ENCODE results near the gene MID2. TPM values are rescaled to one million over a fixed set of nuclear protein-coding genes. Genes with fewer than 3 reads are reported as not detected.

Gene MID2
- total and polyA plus RNA-seq, 4 donors: 2.4 to 44.1 (median 10.4) TPM

DNA sequence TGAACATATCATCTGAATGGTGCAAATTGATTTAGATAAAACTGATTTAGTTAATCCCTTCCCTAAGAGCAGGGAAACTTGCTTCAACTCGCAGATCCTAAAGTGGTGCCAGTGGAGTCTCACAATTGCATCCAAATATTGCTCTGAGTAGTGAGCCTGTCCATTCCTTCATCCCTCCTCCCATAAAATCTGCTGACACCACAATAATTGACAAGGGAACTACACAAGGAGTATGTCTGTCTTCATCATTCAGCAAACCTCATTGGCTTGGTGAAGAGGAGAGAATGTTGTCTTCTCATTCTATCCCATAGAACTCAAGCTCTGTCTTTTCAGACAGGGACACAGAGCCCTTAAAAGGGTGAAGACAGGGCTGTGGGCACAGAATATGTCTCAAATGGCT lies 4.2 kb downstream of the MID2 start:
- WGBS, 2 donors: 68 to 85% methylated on average over 1 of the region's 1 CpG
- H3K27me3 ChIP-seq (ENCODE audit: control insufficient read depth in 3 of 3, insufficient read depth in 3 of 3, low read length in 2 of 3): peaks cover 0 to 24% (median 4%) of the 10 kb centered on the region in 3 donors
- DNase-seq: no peak
- H3K4me1 ChIP-seq (ENCODE audit: control insufficient read depth in 5 of 5, insufficient read depth in 5 of 5, low read length in 5 of 5): peaks cover 0 to 6% (median 0%) of the 10 kb centered on the region in 5 donors
- ATAC-seq (ENCODE audit: insufficient read depth, low FRiP score): no peak
- peaks cover 0 to 3% (median 0%) of the 10 kb centered on the region in 4 donors for H3K9me3 ChIP-seq (ENCODE audit: control insufficient read depth in 4 of 4, insufficient read depth in 3 of 4, low read length in 3 of 4)
- TF ChIP-seq, protein P1, sequence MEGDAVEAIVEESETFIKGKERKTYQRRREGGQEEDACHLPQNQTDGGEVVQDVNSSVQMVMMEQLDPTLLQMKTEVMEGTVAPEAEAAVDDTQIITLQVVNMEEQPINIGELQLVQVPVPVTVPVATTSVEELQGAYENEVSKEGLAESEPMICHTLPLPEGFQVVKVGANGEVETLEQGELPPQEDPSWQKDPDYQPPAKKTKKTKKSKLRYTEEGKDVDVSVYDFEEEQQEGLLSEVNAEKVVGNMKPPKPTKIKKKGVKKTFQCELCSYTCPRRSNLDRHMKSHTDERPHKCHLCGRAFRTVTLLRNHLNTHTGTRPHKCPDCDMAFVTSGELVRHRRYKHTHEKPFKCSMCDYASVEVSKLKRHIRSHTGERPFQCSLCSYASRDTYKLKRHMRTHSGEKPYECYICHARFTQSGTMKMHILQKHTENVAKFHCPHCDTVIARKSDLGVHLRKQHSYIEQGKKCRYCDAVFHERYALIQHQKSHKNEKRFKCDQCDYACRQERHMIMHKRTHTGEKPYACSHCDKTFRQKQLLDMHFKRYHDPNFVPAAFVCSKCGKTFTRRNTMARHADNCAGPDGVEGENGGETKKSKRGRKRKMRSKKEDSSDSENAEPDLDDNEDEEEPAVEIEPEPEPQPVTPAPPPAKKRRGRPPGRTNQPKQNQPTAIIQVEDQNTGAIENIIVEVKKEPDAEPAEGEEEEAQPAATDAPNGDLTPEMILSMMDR (IDR thresholded peaks at IDR 0.05; ENCODE audit: control extremely low read depth, extremely low read depth): no peak
- H3K4me3 ChIP-seq: no peak overlapping the region
- H3K36me3 ChIP-seq (ENCODE audit: control insufficient read depth in 4 of 4, insufficient read depth in 4 of 4, low read length in 4 of 4): no peaks in the 10 kb centered on the region
- no peak overlapping the region for H3K9ac ChIP-seq (ENCODE audit: insufficient read depth in 1 of 2, low read length in 2 of 2)
- H3K27ac ChIP-seq (ENCODE audit: low read depth in 1 of 2, low read length in 1 of 2): no peak overlapping the region

- Histone ChIP-seq H3K9ac (ENCODE audit: insufficient read depth in 1 of 2, low read length in 2 of 2) (no peak overlapping the region), H3K4me1 (ENCODE audit: control insufficient read depth in 5 of 5, insufficient read depth in 5 of 5, low read length in 5 of 5) (peaks cover 0 to 6% (median 0%) of the 10 kb centered on the region in 5 donors), H3K27me3 (ENCODE audit: control insufficient read depth in 3 of 3, insufficient read depth in 3 of 3, low read length in 2 of 3) (peaks cover 0 to 24% (median 4%) of the 10 kb centered on the region in 3 donors), H3K36me3 (ENCODE audit: control insufficient read depth in 4 of 4, insufficient read depth in 4 of 4, low read length in 4 of 4) (no peaks in the 10 kb centered on the region), H3K4me3 (no peak overlapping the region), H3K27ac (ENCODE audit: low read depth in 1 of 2, low read length in 1 of 2) (no peak overlapping the region), H3K9me3 (ENCODE audit: control insufficient read depth in 4 of 4, insufficient read depth in 3 of 4, low read length in 3 of 4) (peaks cover 0 to under 1% (median 0%) of the 10 kb centered on the region in 4 donors)
- DNase-seq: no peak
- ATAC-seq (ENCODE audit: insufficient read depth, low FRiP score): no peak
- WGBS, 2 donors: 66 to 82% methylated on average over 7 of the region's 7 CpGs
- TF ChIP-seq, protein P1 (IDR thresholded peaks at IDR 0.05; ENCODE audit: control extremely low read depth, extremely low read depth): no peak
Measured at GRCh38 chrX:107831071-107831730, 5.5 kb downstream of the MID2 start.

- Histone ChIP-seq H3K4me1 (ENCODE audit: control insufficient read depth in 5 of 5, insufficient read depth in 5 of 5, low read length in 5 of 5) (no peaks in the 10 kb centered on the region), H3K27me3 (ENCODE audit: control insufficient read depth in 3 of 3, insufficient read depth in 3 of 3, low read length in 2 of 3) (peaks cover 0 to 36% (median 9%) of the 10 kb centered on the region in 3 donors), H3K9me3 (ENCODE audit: control insufficient read depth in 4 of 4, insufficient read depth in 3 of 4, low read length in 3 of 4) (no peaks in the 10 kb centered on the region), H3K4me3 (no peak overlapping the region), H3K9ac (ENCODE audit: insufficient read depth in 1 of 2, low read length in 2 of 2) (no peak overlapping the region), H3K27ac (ENCODE audit: low read depth in 1 of 2, low read length in 1 of 2) (no peak overlapping the region), H3K36me3 (ENCODE audit: control insufficient read depth in 4 of 4, insufficient read depth in 4 of 4, low read length in 4 of 4) (no peaks in the 10 kb centered on the region)
- ATAC-seq (ENCODE audit: insufficient read depth, low FRiP score) (no peak), DNase-seq (no peak)
- TF ChIP-seq, protein P1 (IDR thresholded peaks at IDR 0.05; ENCODE audit: control extremely low read depth, extremely low read depth): no peak
- 69 to 74% methylated on average over 3 of the region's 3 CpGs for WGBS, 2 donors
Measured at GRCh38 chrX:107834275-107835201, 8.9 kb downstream of the MID2 start.

All from lung (tissue), 12 donors.